Keratinocyte (primary cell): ENCODE data around the gene TMEM53. TPM values are rescaled to one million over a fixed set of nuclear protein-coding genes. Genes with fewer than 3 reads are reported as not detected.

Experiments used
- DNase-seq: peaks from one replicate; pipeline ENCODE4 v3.0.0-alpha.2; 2011; ENCODE audit warnings: low read depth, missing footprints, low spot score
- FAIRE-seq: peaks from 2 replicates; lab custom pipeline; 2011; peaks lifted over from hg19 to GRCh38; lab: Jason Lieb, UNC
- H2AFZ ChIP-seq: 2 replicates; pipeline ENCODE4 v1.6.0; 2012; ENCODE audit warnings: low read length, control low read depth, inconsistent platforms; ENCODE audit not compliant: control insufficient read depth
- H3K27ac ChIP-seq: 2 replicates; pipeline ENCODE4 v1.5.1; 2011; ENCODE audit warnings: low read length; ENCODE audit not compliant: control insufficient read depth, insufficient read depth
- H3K27me3 ChIP-seq: 3 replicates; pipeline ENCODE4 v1.6.0; 2011; ENCODE audit warnings: low read length; ENCODE audit not compliant: control insufficient read depth, insufficient read depth; ENCODE audit errors: extremely low read depth
- H3K36me3 ChIP-seq, 2 experiments: 2 replicates in 1 of 2; 3 replicates in 1 of 2; pipeline ENCODE4 v1.5.1; 2011; ENCODE audit warnings: low read length in 2 of 2, mild to moderate bottlenecking in 1 of 2; ENCODE audit not compliant: control insufficient read depth in 2 of 2, insufficient read depth in 2 of 2; ENCODE audit errors: extremely low read depth in 1 of 2
- H3K4me1 ChIP-seq: 3 replicates; pipeline ENCODE4 v1.5.1; 2011; ENCODE audit warnings: low read length; ENCODE audit not compliant: control insufficient read depth, insufficient read depth; ENCODE audit errors: extremely low read depth
- H3K4me2 ChIP-seq: 3 replicates; pipeline ENCODE4 v1.6.0; 2011; ENCODE audit warnings: low read depth, low read length; ENCODE audit not compliant: control insufficient read depth, insufficient read depth; ENCODE audit errors: extremely low read depth
- H3K4me3 ChIP-seq, 3 experiments: fragments of 200-600 bp in 1 of 3; sonication (generic) in 1 of 3; 2 replicates in 2 of 3; 3 replicates in 1 of 3; pipeline ENCODE4 v1.5.1; 2011 to 2016; ENCODE audit warnings: low read length in 3 of 3, mild to moderate bottlenecking in 3 of 3, control low read depth in 2 of 3, inconsistent platforms in 1 of 3, low read depth in 1 of 3, mixed read lengths in 1 of 3, mixed run types in 1 of 3, moderate library complexity in 1 of 3; ENCODE audit not compliant: control insufficient read depth in 2 of 3, insufficient read depth in 2 of 3; ENCODE audit errors: extremely low read depth in 1 of 3
- H3K79me2 ChIP-seq: 2 replicates; pipeline ENCODE4 v1.6.0; 2012; ENCODE audit warnings: low read length; ENCODE audit not compliant: control insufficient read depth, insufficient read depth
- H3K9ac ChIP-seq: 3 replicates; pipeline ENCODE4 v1.6.0; 2011; ENCODE audit warnings: low read length; ENCODE audit not compliant: control insufficient read depth, insufficient read depth; ENCODE audit errors: extremely low read depth
- H3K9me1 ChIP-seq: 3 replicates; pipeline ENCODE4 v1.6.0; 2011; ENCODE audit warnings: low read length; ENCODE audit not compliant: control insufficient read depth, insufficient read depth; ENCODE audit errors: extremely low read depth
- H3K9me3 ChIP-seq: 2 replicates; pipeline ENCODE4 v1.5.1; 2012; ENCODE audit warnings: low read depth, low read length; ENCODE audit not compliant: control insufficient read depth
- H4K20me1 ChIP-seq: 3 replicates; pipeline ENCODE4 v1.6.0; 2011; ENCODE audit warnings: low read length; ENCODE audit not compliant: control insufficient read depth, insufficient read depth; ENCODE audit errors: extremely low read depth
- EZH2 ChIP-seq: IDR thresholded peaks from one replicate; pipeline ENCODE4 v1.6.1; 2012; ENCODE audit warnings: inconsistent platforms, mild to moderate bottlenecking, low read length, moderate library complexity
- dilution Hi-C: fragments of 300-500 bp; cut with MboI; formaldehyde crosslinking; loops from one replicate; pipeline ENCODE4 v1.7.0; 2020; ENCODE audit warnings: low sequenced_read_pairs; ENCODE audit not compliant: extremely low pct_ligation_motif_present
- polyA plus RNA-seq, 5 experiments: library from polyadenylated mRNA; depleted of rRNA in 3 of 5; stranded (reverse) in 3 of 5; stranded (forward) in 1 of 5; unstranded in 1 of 5; fragments of >200 nt; gene quantifications; 1 replicate in 1 of 5; 2 replicates in 3 of 5; 3 replicates in 1 of 5; pipeline versions ENCODE4 v1.2.1 to v1.2.3, GENCODE V29; 2011 to 2012; ENCODE audit warnings: missing spikeins in 2 of 5, low read depth in 1 of 5, low replicate concordance in 1 of 5
- TF ChIP-seq, protein P1 (sequence below), 3 experiments: IDR thresholded peaks in 1 of 3; conservative IDR thresholded peaks in 1 of 3; optimal IDR thresholded peaks in 1 of 3; 2 replicates in 2 of 3; 3 replicates in 1 of 3; pipeline versions ENCODE3 to v1.5.1; 2011; ENCODE audit warnings: low read length in 3 of 3, mild to moderate bottlenecking in 3 of 3, moderate library complexity in 2 of 3, control low read depth in 1 of 3, inconsistent platforms in 1 of 3; ENCODE audit not compliant: insufficient read depth in 2 of 3; ENCODE audit errors: extremely low read depth in 1 of 3

Gene TMEM53
- polyA plus RNA-seq, 1 donor (not counting 4 experiments of a cell fraction or from before 2014, with no cell fraction given), result 5.6 TPM

GRCh38 chr1:44655609-44656008 lies 18.7 kb downstream of the TMEM53 start:
- Histone ChIP-seq H3K4me3 (no peak overlapping the region), H3K27me3 (no peaks in the 10 kb centered on the region), H3K4me1 (no peaks in the 10 kb centered on the region), H3K9me1 (no peaks in the 10 kb centered on the region), H3K9ac (no peak overlapping the region), H2AFZ (no peak overlapping the region), H3K79me2 (no peaks in the 10 kb centered on the region), H4K20me1 (peaks cover 3% of the 10 kb centered on the region), H3K9me3 (no peaks in the 10 kb centered on the region), H3K27ac (no peak overlapping the region), H3K4me2 (no peak overlapping the region), H3K36me3 (peaks cover 1 to 7% of the 10 kb centered on the region in 2 experiments)
- dilution Hi-C loops, result no loop called here
- FAIRE-seq (no peak), DNase-seq (no peak)
- no peak for TF ChIP-seq EZH2
- TF ChIP-seq, protein P1, sequence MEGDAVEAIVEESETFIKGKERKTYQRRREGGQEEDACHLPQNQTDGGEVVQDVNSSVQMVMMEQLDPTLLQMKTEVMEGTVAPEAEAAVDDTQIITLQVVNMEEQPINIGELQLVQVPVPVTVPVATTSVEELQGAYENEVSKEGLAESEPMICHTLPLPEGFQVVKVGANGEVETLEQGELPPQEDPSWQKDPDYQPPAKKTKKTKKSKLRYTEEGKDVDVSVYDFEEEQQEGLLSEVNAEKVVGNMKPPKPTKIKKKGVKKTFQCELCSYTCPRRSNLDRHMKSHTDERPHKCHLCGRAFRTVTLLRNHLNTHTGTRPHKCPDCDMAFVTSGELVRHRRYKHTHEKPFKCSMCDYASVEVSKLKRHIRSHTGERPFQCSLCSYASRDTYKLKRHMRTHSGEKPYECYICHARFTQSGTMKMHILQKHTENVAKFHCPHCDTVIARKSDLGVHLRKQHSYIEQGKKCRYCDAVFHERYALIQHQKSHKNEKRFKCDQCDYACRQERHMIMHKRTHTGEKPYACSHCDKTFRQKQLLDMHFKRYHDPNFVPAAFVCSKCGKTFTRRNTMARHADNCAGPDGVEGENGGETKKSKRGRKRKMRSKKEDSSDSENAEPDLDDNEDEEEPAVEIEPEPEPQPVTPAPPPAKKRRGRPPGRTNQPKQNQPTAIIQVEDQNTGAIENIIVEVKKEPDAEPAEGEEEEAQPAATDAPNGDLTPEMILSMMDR (optimal IDR thresholded peaks at IDR 0.05 in 1 of 3, IDR thresholded peaks at IDR 0.05 in 1 of 3, conservative IDR thresholded peaks at IDR 0.05 in 1 of 3; ENCODE audit: extremely low read depth in 1 of 3, insufficient read depth in 2 of 3, low read length in 3 of 3), result peak; percentile 79 to 82 (median 80)

DNA sequence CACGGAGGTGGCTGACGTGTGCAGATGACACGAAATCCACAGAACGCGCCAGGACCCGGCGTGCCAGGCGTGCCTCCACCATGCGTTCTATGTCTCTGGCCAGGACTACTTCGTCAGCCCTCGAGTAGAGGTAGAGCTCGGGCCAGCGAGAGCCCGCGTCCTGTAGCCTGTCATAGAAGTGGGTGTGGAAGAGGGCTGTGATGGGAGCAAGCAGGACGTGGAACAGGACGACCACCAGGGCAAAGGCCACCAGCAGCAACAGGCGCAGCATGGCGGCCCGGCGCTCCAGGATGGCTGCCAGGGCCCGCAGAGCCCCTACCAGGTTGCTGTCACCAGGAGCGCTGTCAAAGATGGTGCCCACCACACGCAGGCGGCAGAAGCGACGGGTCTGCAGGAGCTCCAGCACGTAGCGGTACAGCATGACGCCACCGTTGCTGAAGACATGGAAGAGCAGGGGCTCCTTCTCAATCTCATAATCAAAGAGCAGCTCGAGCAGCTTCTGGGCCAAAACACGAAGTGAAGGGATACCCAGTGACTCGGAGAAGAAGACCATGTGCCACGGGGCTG lies 19.6 kb downstream of the TMEM53 start:
- Histone ChIP-seq H3K9me1 (no peaks in the 10 kb centered on the region), H2AFZ (no peak overlapping the region), H3K27ac (no peak overlapping the region), H3K9me3 (no peaks in the 10 kb centered on the region), H3K4me2 (no peak overlapping the region), H3K4me1 (no peaks in the 10 kb centered on the region), H3K79me2 (no peaks in the 10 kb centered on the region), H4K20me1 (peaks cover 3% of the 10 kb centered on the region), H3K36me3 (peaks cover 7 to 16% of the 10 kb centered on the region in 2 experiments), H3K27me3 (no peaks in the 10 kb centered on the region), H3K4me3 (no peak overlapping the region), H3K9ac (no peak overlapping the region)
- FAIRE-seq, result no peak
- TF ChIP-seq, protein P1 (optimal IDR thresholded peaks at IDR 0.05 in 1 of 3, IDR thresholded peaks at IDR 0.05 in 1 of 3, conservative IDR thresholded peaks at IDR 0.05 in 1 of 3; ENCODE audit: extremely low read depth in 1 of 3, insufficient read depth in 2 of 3, low read length in 3 of 3), result no peak
- no peak for TF ChIP-seq EZH2
- DNase-seq, result no peak
- dilution Hi-C loops, result no loop called here
